Measurements from ENCODE around the gene BAHD1.
A peak's percentile ranks its signal among the peaks of the same experiment; 100 is the strongest.

GRCh38 chr15:40405501-40406381 lies 35.0 kb upstream of the BAHD1 start, which contains the start of gene IVD:
- TF ChIP-seq CTCF (IDR thresholded peaks at IDR 0.05) (peak in 1 of 4 experiments; percentile 15), POLR2AphosphoS5 (IDR thresholded peaks at IDR 0.05) (peak; percentile 73), POLR2A (IDR thresholded peaks at IDR 0.05) (peak; percentile 65 to 66)

All from gastroesophageal sphincter (tissue), 3 donors.